Stimulated activated CD4-positive, alpha-beta T cell treated with anti-CD3 and anti-CD28 coated beads, Interleukin-15, amount 100 ng/mL, for 1 hour (primary cell): ENCODE measurements around the gene TMEM117.

Experiments
- DNase-seq, 2 donors: peaks; one replicate each; pipeline ENCODE4 v3.0.0-alpha.2; 2020; ENCODE audit warnings: low read depth in 1 of 2, low spot score in 1 of 2

TMEM117 gene

DNA sequence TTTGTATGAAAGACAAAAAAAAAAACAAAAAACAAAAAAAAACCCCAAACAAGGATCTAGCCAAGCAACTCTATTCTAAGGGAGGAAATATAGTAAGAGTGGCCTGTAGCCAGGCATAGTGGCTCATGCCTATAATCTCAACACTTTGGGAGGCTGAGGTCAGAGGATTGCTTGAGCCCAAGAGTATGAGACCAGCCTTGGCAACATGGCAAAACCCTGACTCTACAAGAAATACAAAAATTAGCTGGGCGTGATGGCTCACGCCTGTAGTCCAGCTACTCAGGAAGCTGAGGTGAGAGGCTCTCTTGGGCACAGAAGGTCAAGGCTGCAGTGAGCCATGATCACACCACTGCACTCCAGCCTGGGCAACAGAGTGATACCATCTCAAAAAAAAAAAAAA, 47.9 kb downstream of the TMEM117 start:
- no peak for DNase-seq

DNA sequence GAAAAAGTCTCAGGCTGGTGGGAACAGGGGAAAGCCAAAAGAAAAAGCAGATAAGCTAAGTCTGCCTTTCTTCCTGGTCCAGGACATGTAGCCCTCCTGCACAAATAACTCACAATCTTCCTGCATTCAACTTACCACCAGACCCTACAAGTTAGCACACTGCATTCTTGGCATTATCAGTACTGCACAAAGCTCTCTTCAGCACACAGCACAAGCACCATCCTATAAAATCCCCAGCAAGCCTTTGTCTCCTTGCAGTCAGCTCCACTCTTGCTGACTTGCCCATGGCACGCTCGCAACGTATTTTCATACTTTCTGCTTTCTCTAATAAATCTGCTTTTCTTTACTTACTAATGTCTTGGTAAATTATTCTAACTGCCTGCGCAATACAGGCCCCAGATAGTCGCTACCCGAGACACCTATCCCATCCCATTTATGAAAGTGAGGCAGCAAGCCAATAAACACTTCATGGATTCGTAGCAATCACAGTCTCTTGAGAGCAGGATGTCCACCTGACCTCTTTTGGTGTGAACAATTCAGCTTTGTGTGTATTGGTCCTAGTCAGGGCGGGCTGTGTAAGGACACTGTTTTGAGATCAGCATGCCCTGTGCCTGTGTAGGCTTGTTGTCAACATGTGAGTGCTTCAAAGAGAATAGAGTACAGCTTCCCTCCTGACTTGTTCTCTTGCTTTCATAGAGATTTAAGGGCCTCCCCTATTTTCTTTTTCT, 49.0 kb downstream of the TMEM117 start:
- no peak for DNase-seq

DNA sequence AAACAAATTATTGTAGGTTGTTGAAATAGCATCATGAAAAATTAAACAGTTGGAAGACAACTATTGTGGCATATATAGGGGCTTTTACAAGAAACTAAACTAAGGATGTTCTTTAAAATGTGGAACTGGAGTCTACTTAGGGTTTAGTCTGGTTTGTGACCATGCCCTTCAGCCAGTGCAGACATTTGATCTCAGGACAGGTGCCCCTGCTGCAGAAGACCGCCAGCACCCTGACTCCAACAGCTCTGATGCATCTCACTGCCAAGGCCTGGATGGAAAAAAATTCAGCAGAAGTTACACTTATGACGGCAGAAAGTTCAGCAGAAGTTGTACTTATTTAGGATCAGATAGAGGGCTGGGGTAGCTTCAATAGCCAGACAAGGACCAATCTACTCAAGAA, 51.5 kb downstream of the TMEM117 start:
- DNase-seq: no peak

DNA sequence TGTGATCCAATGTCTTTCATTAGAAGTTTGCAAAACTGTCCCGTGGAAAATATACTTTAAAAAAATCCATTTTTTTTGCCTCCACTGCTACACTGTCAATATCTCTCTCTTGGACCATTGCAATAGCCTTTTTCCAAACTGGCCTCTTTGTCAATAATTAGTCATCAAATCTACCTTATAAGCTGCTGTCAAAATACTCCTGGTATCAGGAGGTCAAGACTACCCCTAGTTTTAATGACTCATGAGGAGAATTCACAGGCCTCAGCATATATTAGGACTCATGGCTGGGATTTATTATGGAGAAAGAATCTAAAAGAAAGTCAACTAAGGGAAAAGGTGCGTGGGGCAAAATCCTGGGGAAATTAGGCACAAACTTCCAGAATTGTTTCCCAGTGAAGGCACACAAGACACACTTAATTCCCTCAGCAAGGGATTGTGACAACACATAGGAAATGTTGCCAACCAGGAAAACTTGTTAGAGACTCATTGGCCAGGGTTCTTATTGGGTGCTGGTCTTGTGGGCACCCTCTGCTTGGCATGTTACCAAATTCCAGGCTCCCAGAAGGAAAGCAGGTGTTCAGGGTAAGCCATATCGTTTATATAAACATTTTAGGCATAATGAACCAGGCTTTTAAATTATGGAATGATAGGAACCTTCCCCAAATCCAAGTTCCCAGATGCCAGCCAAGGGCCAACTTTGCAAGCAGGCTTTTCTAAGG, 56.1 kb downstream of the TMEM117 start:
- no peak for DNase-seq

DNA sequence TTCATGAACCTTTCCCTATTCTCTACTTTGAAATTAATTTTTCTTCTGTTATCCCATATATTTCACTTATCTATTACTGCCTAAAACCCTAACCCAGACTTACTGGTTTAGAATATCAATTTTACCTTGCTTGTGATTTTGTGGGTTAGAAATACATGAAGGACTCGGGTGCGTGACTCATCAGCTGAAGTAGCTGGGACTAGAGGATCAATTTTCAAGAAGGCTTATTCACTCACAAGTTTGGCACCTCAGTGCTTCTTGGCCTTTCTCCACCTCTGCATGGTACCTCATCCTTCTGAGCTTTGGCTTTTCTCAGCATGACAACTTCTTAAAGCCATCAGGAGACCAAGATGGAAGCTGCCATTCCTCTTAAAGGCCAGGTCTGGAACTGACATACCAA, 57.8 kb downstream of the TMEM117 start:
- no peak for DNase-seq

DNA sequence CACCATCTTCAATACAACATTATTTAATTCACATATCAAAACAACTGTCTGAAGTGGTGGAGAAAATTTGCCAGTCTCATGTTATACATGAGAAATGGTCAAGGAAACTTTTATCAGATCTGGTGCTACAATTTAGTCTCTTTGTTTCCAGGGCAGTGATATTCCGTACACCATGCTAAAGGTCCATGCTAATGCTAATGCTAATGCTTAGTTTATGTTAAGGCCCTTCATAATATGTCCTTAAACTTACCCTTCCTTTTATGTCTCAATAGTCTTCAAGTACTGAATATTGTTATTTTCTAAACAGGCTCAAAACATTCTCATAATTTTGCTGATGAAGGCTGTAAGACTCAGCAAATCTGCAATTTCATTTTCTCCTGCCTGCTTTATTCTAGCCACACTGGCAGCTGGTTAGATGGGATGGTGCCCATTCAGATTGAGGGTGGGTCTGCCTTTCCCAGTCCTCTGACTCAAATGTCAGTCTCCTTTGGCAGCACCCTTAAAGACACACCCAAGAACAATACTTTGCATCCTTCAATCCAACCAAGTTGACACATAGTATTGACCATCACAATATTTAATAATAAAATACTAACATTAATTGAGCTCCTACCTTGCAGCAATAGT, 59.8 kb downstream of the TMEM117 start:
- no peak for DNase-seq

DNA sequence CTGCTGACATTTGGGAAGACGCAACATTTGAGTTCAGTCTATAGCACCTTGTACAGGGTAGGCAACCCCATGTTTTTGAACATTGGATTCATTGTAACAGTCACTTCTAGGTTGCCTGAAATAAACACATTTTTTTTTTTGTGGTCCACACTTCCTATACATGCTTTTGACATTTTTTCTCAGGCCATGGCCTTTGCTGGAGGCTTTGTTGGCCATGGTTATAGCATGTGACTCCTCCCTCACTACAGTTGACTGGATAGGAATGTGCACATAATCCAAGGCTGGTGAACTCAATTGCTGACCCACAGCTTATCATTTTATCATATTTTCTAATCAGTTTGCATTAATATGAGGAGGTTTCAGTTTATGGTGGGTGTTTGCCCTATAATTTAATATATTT, 60.6 kb downstream of the TMEM117 start:
- DNase-seq: no peak

DNA sequence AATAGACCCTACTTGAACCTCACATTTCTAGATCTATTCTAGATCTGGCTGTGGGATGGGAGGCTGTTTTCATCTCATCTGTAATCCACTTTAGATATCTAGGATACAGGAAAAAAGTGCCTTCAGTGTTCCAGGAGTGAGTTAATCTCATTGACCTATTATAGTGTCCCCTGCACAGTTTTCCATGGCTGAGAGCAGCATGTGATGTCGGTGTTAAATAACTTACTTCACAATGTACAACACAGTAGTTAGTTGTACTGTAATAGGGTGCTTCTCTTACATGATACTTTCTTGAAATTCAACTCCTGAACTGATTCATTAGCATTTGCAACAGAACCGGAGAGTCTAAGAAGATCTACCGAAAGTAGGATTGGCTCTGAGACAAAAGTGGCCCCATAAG, 62.6 kb downstream of the TMEM117 start:
- no peak for DNase-seq

DNA sequence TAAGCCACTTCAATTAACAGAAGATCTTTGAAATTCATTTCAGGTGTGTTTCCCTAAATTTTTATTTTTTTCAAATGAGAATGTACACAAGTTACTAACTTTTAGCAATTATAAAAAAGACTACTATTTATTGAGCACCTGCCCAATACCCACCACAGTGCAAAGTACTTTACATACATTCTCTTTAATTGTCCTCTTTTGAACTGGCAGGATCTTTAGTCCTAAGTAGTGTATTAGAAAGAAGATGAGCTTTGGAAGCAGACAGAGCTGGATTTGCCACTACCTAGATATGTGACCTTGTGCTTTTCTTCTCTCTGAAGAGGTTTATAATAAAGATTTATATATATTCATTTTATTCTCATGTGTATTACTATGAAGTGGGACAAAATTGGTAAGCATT, 63.7 kb downstream of the TMEM117 start:
- DNase-seq: no peak

DNA sequence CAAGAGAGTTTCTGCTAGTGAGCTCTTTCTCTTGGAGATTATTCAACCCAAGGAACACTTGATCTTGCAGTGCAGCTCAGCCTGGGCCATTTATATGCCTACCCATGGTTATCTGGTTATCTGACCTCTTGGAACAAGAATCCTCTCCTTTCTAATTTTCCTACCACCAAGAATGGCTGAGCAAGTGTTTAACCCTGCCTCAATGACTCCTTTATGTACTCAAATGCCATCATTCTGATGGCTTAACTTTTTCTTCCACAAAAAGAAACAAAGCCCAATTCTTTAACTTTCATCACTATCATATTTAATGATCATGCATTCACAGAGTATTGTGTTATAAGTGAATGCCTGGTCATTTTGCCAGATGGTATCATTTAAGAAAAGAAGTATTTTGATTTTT, 67.8 kb downstream of the TMEM117 start:
- DNase-seq: no peak

DNA sequence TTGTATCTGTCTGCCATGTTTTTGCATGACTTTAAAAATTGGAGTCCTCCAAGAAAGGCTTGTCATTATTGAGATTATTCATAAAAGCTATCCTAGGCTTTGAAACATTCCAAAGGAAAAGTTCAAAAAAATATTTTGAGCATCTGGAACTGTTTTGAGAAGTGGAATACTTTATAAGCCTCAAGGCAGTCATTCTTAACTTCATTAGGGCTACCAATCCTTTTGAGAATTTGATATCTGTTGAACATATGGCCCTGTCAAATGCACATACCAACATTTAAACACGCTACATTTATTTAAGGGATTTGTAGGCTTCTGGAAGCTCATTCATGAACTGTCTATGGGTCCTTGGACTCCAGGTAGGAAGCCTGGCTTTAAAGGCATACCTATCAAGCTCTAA, 77.0 kb downstream of the TMEM117 start:
- DNase-seq: no peak

DNA sequence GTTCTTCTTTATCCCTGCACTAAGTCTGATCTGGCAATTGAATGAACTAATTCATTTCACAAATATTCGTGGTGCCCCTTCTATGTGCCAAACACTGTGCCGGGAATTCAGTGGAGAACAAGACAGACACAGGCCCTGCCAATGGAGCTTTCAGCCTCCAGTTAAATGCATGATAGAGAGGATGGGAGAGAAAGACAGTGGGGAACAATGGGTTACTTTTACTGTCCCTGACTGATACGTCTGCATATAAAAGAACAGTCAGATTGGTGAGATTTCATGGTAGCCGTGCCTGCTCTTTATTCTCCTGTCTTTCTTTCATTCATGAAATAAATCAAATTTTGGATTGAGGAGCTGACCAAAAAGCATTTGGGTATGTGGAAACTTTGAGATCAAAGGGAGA, 78.5 kb downstream of the TMEM117 start:
- no peak for DNase-seq

DNA sequence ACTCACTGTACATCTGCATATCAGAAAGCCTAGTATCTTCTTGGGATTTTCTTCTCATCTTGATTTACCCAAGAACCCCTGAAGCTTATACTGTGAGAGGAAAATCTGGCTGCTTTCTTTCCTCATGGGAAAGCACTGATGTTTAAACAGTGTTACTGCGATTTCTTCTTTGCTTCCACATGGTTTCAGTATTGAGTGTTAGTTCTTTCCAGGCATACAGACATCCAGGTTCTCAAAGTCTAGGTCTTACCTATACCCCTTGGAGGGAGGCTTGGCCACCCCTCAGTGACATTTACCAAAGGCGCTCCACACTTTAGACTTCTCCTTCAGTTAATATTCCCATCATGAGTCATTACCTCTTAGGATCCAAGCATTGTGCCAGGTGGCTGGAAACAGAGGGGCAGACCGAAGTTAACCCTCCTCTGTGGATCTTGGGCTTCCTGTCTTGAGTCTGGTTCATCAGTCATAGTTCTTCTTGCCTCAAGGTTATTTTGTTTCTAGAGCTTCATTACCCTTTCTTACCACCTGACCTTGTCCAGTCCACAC, 79.1 kb downstream of the TMEM117 start:
- no peak for DNase-seq

DNA sequence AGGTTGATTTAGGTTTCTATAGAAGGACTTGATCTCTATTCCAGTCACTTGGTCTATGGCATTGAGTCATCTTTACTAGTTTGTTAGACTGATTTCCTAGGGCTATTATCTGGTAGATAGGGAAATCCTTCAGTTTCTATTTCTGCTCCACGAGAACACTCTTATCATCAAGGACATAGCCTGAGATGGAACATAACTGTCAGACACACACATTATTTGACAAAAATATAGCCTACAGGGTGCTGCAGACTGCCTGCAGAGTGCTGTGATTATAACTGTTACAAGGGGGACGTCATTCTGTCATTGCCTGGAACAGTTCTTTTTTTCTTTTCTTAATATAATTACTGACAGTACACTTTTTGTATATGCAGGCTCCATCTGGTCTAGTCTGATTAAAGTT, 82.0 kb downstream of the TMEM117 start:
- DNase-seq: no peak

DNA sequence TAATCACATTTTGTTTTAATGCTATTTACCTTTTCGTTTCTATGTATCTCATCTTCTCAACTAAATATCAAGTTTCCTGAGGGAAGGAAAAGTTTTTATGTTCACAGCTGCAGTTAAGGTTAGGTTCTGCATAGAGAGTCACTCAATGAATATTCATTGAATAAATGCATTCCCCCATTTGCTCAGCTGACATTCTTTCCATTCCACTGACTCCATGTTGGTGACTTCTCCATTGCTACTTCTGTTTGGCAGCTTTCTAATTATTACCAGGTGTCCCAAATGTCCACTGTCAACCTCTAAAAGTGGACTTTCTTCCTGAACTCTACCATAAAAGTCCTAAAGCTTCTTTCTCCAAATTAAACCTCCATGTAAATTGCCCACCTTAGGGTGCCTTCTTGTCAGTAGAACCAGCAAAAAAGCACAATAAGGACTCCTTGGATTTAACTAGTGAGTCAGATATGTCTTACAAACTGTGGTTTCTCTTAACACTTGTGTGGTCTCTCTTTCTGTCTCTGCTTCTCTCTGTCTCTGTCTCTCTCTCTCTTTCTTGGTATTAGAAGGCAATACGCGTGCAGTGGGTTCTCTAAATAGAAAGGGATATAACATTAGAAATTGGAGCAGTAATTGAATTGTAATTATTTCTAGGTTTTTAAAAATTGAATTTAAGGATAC, 85.9 kb downstream of the TMEM117 start:
- no peak for DNase-seq

DNA sequence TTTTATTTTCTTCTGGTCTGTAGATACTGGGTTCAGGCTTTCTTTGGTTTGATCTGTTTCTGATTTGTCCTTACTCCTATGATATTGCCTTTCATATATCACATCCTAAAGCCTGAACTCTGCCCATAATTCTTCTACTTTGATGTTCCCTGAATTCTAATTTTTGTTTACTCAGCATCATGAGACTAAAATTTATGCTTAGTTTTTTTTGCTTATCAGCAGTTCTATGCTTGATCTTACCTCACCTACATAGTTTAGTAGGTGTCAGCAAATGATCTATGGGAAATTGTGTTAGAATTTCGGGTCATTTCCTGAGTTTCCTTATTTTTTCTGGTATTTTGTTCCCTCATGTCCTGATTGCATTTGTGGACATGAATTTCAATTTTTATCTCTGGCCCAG, 94.2 kb downstream of the TMEM117 start:
- no peak for DNase-seq

DNA sequence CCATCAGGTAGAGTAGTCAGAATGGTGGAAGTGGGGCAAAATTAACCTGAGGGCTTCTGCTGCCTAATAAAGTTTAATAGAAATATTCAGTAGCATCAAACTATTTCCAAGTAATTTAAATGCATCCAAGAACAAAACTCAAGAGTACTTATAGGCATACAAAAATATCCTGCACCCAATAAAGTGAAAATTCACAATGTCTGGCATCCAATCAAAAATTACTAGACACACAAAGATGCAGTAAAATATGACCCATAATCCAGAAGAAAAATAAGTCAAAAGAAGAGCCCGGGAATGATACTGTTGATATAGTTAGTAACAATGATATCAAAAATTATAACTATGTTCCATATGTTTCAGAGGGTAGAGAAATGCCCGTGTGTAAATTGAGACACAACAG, 95.3 kb downstream of the TMEM117 start:
- no peak for DNase-seq

DNA sequence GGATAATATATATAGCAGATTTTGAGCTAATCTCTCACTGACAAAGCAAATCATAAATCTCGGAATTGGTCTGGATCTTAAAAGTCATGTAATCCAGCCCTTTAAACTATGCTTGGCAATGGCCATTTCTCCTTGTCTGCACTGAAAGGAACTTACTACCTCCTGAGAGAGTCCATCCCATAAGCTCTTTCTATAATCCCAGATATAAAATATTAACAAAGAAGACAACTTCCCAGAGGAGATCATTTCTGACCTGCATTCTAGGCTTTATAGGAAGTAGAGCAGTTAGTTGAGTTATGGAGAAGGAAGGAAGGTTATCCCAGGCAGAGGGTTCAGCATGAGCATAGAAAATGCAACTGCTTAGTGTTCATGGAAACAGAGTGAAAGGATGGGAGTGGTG, 99.7 kb downstream of the TMEM117 start:
- no peak for DNase-seq

DNA sequence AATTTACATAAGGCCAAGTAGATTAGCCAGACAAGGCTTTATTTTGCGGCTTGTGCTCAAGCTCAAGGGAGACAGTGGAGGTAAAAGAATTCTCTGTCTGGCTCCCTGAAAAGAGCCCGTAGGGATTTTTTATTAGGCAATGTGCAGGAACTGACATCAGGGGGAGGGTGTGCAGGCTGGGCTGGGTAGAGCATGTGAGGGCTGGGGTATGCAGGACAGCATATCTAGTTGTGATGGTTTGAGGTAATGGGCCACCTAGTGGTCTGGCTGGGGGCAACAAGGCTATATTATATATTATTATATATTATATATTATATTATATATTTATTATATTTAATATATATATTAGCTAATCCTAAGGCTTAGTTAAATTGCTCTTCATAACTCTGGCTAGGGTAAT, 102.1 kb downstream of the TMEM117 start:
- no peak for DNase-seq

DNA sequence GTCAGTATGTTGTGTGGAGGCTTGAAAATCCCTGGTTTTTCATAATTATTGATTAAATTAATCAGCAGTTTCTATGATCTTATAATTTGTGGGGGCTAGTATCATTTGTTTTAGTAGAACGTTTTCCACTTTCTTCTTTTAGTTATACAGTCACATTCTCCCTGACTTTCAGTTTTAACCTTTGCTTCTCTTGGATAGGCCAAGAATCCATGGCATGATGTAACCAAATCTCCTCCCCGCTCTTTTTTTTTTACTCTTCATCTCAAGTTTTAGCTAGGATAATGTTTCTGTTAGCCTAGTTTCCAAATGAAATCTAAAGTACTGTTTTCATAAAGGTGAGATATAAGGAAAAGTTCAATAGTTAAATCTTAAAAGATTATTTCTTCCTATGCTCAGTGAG, 106.5 kb downstream of the TMEM117 start:
- DNase-seq: no peak

DNA sequence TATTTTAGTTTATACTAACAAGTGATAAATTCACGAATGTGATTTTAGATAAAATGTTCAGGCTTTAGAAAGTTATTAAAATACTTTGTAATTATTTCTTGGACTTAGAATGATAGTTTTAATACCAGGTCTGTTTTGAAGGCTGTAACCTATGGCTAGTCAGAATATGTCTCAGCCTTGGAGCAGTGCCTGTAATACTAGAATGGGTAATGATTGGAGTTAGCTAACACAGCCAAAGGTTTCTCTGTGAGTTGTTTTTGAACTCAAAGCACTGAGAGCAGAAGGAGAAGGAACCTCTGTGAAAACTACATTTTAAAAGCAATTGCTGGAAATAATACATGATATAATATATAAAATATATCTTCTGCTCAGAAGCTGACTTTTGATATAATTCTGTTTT, 110.1 kb downstream of the TMEM117 start:
- DNase-seq: no peak

DNA sequence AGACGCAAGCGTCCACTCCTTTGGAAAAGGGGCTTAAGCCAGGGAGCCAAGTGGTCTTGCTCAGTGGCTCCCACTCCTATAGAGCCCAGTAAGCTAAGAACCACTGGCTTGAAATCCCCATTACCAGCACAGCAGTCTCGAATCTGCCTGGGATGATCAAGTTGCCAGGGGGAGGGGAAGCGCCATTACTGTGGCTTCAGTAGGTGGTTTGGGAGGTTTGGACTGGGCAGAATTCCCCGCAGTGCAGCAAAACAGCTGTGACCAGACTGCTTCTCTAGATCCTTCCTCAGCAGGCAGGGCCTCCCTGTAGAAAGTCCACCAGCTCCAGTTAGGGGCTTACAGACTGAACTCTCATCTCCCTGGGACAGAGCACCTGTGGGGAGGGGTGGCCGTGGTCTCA, 115.4 kb downstream of the TMEM117 start:
- no peak for DNase-seq
